HL-60 (cell line): ENCODE results near the gene RGS6.

Source experiments
- DNase-seq, 2 experiments: peaks; one replicate each; pipeline ENCODE4 v3.0.0-alpha.2; 2010 to 2020; ENCODE audit warnings: low read depth in 1 of 2, low spot score in 1 of 2
- H3K27ac ChIP-seq: fragments of 250-450 bp; sonication (Bioruptor Pico); replicated peaks from 2 replicates; pipeline ENCODE4 v1.5.1; 2020; ENCODE audit warnings: mild to moderate bottlenecking, moderate library complexity
- H3K27me3 ChIP-seq: fragments of 250-450 bp; sonication (Bioruptor Pico); 2 replicates; pipeline ENCODE4 v1.5.1; 2021; ENCODE audit warnings: mild to moderate bottlenecking, moderate library complexity; ENCODE audit not compliant: insufficient read depth, poor library complexity, severe bottlenecking
- H3K4me3 ChIP-seq: replicated peaks from 2 replicates; pipeline ENCODE4 v1.5.1; 2011; ENCODE audit warnings: mild to moderate bottlenecking, control low read depth, low read length; ENCODE audit not compliant: insufficient read depth
- GABPA ChIP-seq: IDR thresholded peaks from 2 replicates; pipeline ENCODE4 v1.6.1; 2012; ENCODE audit warnings: low read depth
- POLR2AphosphoS5 ChIP-seq: IDR thresholded peaks from 2 replicates; pipeline ENCODE4 v1.6.1; 2012; ENCODE audit warnings: low read depth
- SPI1 ChIP-seq: IDR thresholded peaks from 2 replicates; pipeline ENCODE4 v1.6.1; 2012; ENCODE audit warnings: low read depth, mild to moderate bottlenecking, borderline replicate concordance
- TF ChIP-seq, protein P1 (sequence below): IDR thresholded peaks from one replicate; pipeline ENCODE4 v1.5.1; 2011; ENCODE audit warnings: low read length, control low read depth, inconsistent platforms; ENCODE audit not compliant: insufficient read depth
- TF ChIP-seq, protein P2 (sequence below): IDR thresholded peaks from 2 replicates; pipeline ENCODE4 v1.6.1; 2012; ENCODE audit warnings: low read depth; ENCODE audit not compliant: insufficient replicate concordance

The RGS6 gene

DNA sequence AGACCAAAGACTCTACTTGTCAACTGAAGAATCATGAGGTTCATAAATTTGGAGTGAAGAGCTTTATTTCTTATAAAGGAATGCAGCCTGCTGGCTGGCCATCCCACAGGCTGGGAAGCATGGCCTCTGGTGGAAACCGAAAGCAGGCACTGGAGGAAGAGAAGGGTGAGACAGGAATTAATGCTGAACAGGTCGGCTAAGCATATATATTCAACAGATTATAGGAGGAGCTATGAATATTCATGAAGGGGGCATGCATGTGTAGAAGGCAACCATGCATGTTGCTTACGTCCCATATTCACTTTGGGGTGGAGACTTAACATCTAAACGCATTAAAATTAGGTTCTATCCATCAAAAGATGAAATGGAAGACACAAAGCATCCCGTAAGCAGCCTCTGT is 20.6 kb upstream of the RGS6 start:
- Histone ChIP-seq H3K27me3 (no peaks in the 10 kb centered on the region), H3K27ac (no peak overlapping the region), H3K4me3 (no peak overlapping the region)
- TF ChIP-seq POLR2AphosphoS5: no peak
- no peak for TF ChIP-seq SPI1
- TF ChIP-seq, protein P1, sequence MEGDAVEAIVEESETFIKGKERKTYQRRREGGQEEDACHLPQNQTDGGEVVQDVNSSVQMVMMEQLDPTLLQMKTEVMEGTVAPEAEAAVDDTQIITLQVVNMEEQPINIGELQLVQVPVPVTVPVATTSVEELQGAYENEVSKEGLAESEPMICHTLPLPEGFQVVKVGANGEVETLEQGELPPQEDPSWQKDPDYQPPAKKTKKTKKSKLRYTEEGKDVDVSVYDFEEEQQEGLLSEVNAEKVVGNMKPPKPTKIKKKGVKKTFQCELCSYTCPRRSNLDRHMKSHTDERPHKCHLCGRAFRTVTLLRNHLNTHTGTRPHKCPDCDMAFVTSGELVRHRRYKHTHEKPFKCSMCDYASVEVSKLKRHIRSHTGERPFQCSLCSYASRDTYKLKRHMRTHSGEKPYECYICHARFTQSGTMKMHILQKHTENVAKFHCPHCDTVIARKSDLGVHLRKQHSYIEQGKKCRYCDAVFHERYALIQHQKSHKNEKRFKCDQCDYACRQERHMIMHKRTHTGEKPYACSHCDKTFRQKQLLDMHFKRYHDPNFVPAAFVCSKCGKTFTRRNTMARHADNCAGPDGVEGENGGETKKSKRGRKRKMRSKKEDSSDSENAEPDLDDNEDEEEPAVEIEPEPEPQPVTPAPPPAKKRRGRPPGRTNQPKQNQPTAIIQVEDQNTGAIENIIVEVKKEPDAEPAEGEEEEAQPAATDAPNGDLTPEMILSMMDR: no peak
- TF ChIP-seq, protein P2, sequence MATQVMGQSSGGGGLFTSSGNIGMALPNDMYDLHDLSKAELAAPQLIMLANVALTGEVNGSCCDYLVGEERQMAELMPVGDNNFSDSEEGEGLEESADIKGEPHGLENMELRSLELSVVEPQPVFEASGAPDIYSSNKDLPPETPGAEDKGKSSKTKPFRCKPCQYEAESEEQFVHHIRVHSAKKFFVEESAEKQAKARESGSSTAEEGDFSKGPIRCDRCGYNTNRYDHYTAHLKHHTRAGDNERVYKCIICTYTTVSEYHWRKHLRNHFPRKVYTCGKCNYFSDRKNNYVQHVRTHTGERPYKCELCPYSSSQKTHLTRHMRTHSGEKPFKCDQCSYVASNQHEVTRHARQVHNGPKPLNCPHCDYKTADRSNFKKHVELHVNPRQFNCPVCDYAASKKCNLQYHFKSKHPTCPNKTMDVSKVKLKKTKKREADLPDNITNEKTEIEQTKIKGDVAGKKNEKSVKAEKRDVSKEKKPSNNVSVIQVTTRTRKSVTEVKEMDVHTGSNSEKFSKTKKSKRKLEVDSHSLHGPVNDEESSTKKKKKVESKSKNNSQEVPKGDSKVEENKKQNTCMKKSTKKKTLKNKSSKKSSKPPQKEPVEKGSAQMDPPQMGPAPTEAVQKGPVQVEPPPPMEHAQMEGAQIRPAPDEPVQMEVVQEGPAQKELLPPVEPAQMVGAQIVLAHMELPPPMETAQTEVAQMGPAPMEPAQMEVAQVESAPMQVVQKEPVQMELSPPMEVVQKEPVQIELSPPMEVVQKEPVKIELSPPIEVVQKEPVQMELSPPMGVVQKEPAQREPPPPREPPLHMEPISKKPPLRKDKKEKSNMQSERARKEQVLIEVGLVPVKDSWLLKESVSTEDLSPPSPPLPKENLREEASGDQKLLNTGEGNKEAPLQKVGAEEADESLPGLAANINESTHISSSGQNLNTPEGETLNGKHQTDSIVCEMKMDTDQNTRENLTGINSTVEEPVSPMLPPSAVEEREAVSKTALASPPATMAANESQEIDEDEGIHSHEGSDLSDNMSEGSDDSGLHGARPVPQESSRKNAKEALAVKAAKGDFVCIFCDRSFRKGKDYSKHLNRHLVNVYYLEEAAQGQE: no peak
- TF ChIP-seq GABPA: no peak
- no peak for DNase-seq

DNA sequence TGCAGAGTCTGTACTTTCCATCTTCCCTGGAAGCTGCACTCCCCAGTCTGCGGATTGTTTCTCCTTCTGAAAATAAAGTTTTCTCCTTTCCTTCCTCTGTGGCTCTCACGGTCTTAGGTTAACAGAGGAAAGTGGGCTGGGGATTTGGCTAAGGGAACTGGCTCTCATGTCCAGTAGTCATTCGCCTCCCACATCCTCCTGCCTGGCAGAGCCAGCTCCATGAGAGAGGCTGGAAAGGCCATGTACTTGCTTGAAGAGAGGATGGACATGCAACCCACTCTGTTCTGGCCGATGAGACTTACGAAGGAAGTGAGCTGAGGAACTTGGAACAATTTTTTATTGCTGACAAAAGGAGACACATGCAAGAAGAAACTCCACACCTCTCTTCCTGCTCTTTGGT is 18.9 kb upstream of the RGS6 start:
- H3K27ac ChIP-seq: no peak overlapping the region
- TF ChIP-seq GABPA (no peak), POLR2AphosphoS5 (no peak), SPI1 (no peak)
- TF ChIP-seq, protein P2: no peak
- TF ChIP-seq, protein P1: no peak
- DNase-seq: no peak
- no peak overlapping the region for H3K4me3 ChIP-seq
- H3K27me3 ChIP-seq: no peaks in the 10 kb centered on the region

DNA sequence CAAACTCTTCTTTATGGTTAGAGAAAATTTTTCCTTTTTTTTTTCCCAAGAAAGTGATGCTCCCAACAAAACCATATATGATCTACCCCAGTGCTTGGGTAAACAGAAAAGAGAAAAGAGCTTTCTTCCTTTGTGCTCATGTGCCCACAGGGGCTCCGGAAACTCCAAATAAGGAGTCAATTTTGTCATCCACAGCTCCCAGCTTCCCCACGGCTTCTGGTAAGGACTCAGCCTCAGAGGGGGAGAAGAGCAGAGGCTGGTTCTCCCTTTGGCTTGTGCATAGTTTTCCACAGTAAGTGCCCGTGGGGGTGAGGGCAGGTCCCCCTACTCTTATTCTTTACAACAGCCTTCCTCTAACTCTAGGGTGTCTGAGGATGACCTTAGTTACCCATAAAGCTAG is 13.3 kb upstream of the RGS6 start:
- no peak for TF ChIP-seq SPI1
- TF ChIP-seq, protein P2: no peak
- no peak for TF ChIP-seq GABPA
- TF ChIP-seq, protein P1: no peak
- no peak for TF ChIP-seq POLR2AphosphoS5
- no peak for DNase-seq
- no peak overlapping the region for H3K27ac ChIP-seq
- H3K27me3 ChIP-seq: no peaks in the 10 kb centered on the region
- no peak overlapping the region for H3K4me3 ChIP-seq
